Measurements from ENCODE around the gene SCYGR1.

The SCYGR1 gene

GRCh38 chr2:227339098-227339599 is 48.6 kb downstream of the SCYGR1 start:
- H3K9me3 ChIP-seq (ENCODE audit: control insufficient read depth in 1 of 2, low read length in 2 of 2): no peaks in the 10 kb centered on the region
- no peaks in the 10 kb centered on the region for H3K4me1 ChIP-seq (ENCODE audit: control insufficient read depth in 1 of 2, insufficient read depth in 2 of 2, low read length in 2 of 2)
- no peak overlapping the region for H3K27ac ChIP-seq (ENCODE audit: low read length)
- no peaks in the 10 kb centered on the region for H3K27me3 ChIP-seq (ENCODE audit: low read depth, low read length)
- no peak overlapping the region for H3K4me3 ChIP-seq (ENCODE audit: low read depth in 1 of 2, low read length in 2 of 2)
- H3K36me3 ChIP-seq (ENCODE audit: control insufficient read depth in 1 of 2, insufficient read depth in 2 of 2, low read length in 2 of 2): peaks cover 17 to 21% of the 10 kb centered on the region in 2 donors

Data from muscle layer of duodenum (tissue), 2 donors.